Thyroid gland (tissue), 4 donors: Measurements from ENCODE around the gene TNFSF13. TPM values are rescaled to one million over a fixed set of nuclear protein-coding genes. Genes with fewer than 3 reads are reported as not detected.

Experiments
- DNase-seq, 2 donors: peaks; one replicate each; pipeline ENCODE4 v3.0.0-alpha.2; 2019
- H3K27ac ChIP-seq, 3 donors: fragments of 200-600 bp; sonication (generic); 1 replicate in 2 of 3; 2 replicates in 1 of 3; pipeline ENCODE4 v1.5.1; 2016 to 2019; ENCODE audit warnings: mild to moderate bottlenecking in 1 of 3, moderate library complexity in 1 of 3
- H3K27me3 ChIP-seq: fragments of 200-600 bp; sonication (generic); one replicate; pipeline ENCODE4 v1.5.1; 2019
- H3K36me3 ChIP-seq, 2 donors: fragments of 200-600 bp; sonication (generic); one replicate each; pipeline ENCODE4 v1.5.1; 2016 to 2019
- H3K4me1 ChIP-seq, 2 donors: fragments of 200-600 bp; sonication (generic); one replicate each; pipeline ENCODE4 v1.5.1; 2017 to 2019
- H3K4me3 ChIP-seq, 3 donors: fragments of 200-600 bp; sonication (generic); replicated peaks in 1 of 3; 1 replicate in 2 of 3; 2 replicates in 1 of 3; pipeline ENCODE4 v1.5.1; 2016; ENCODE audit warnings: mild to moderate bottlenecking in 1 of 3
- H3K9me3 ChIP-seq: fragments of 200-600 bp; sonication (generic); one replicate; pipeline ENCODE4 v1.5.1; 2017
- POLR2A ChIP-seq, 2 donors: fragments of 450-650 bp; IDR thresholded peaks; one replicate each; pipeline ENCODE4 v1.6.1; 2017; ENCODE audit warnings: antibody characterized with exemption in 2 of 2, mild to moderate bottlenecking in 2 of 2, moderate library complexity in 1 of 2
- WGBS, 2 donors: methylation state at CpG; one replicate each; pipeline ENCODE4 v1.1.5; 2017; 5-methylcytosine and 5-hydroxymethylcytosine counted together
- intact Hi-C: fragments of 100-400 bp; cut with DNase I; formaldehyde crosslinking; loops from one replicate; pipeline ENCODE4 v1.15.1; 2023
- total RNA-seq, 4 donors: library from RNA; depleted of rRNA; stranded (reverse); fragments of >200 nt; gene quantifications; one replicate each; pipeline ENCODE4 v1.2.3, GENCODE V29; 2016
- TF ChIP-seq, protein P1 (sequence below), 6 experiments: fragments of 200-600 bp in 3 of 6; fragments of 450-650 bp in 3 of 6; sonication (generic) in 3 of 6; IDR thresholded peaks; one replicate each; pipeline ENCODE4 v1.5.1; 2016 to 2019; ENCODE audit warnings: antibody characterized with exemption in 6 of 6, mild to moderate bottlenecking in 2 of 6, inconsistent platforms in 1 of 6, moderate library complexity in 1 of 6

The TNFSF13 gene
- total RNA-seq, 4 donors from 2014 or later = 11.7 to 32.2 (median 24.8) TPM

DNA sequence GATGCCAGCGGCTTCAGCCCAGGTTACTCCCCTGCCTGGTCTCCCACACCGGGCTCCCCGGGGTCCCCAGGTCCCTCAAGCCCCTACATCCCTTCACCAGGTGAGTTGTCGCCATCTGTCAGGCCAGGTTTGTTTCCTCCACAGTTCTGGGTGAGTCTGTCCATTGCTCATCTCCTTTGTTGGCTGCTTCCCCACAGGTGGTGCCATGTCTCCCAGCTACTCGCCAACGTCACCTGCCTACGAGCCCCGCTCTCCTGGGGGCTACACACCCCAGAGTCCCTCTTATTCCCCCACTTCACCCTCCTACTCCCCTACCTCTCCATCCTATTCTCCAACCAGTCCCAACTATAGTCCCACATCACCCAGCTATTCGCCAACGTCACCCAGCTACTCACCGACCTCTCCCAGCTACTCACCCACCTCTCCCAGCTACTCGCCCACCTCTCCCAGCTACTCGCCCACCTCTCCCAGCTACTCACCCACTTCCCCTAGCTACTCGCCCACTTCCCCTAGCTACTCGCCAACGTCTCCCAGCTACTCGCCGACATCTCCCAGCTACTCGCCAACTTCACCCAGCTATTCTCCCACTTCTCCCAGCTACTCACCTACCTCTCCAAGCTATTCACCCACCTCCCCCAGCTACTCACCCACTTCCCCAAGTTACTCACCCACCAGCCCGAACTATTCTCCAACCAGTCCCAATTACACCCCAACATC lies 45.6 kb upstream of the TNFSF13 start:
- H3K9me3 ChIP-seq = no peaks in the 10 kb centered on the region
- no peak overlapping the region for H3K27ac ChIP-seq
- intact Hi-C loops = no loop called here
- WGBS, 2 donors = 91 to 94% methylated on average over 20 of the region's 20 CpGs
- DNase-seq = no peak
- peaks cover 63% of the 10 kb centered on the region in 2 donors for H3K36me3 ChIP-seq
- H3K27me3 ChIP-seq = no peaks in the 10 kb centered on the region
- H3K4me1 ChIP-seq = no peaks in the 10 kb centered on the region
- TF ChIP-seq, protein P1, sequence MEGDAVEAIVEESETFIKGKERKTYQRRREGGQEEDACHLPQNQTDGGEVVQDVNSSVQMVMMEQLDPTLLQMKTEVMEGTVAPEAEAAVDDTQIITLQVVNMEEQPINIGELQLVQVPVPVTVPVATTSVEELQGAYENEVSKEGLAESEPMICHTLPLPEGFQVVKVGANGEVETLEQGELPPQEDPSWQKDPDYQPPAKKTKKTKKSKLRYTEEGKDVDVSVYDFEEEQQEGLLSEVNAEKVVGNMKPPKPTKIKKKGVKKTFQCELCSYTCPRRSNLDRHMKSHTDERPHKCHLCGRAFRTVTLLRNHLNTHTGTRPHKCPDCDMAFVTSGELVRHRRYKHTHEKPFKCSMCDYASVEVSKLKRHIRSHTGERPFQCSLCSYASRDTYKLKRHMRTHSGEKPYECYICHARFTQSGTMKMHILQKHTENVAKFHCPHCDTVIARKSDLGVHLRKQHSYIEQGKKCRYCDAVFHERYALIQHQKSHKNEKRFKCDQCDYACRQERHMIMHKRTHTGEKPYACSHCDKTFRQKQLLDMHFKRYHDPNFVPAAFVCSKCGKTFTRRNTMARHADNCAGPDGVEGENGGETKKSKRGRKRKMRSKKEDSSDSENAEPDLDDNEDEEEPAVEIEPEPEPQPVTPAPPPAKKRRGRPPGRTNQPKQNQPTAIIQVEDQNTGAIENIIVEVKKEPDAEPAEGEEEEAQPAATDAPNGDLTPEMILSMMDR (IDR thresholded peaks at IDR 0.05) = no peak
- TF ChIP-seq POLR2A (IDR thresholded peaks at IDR 0.05) = no peak
- no peak overlapping the region for H3K4me3 ChIP-seq

DNA sequence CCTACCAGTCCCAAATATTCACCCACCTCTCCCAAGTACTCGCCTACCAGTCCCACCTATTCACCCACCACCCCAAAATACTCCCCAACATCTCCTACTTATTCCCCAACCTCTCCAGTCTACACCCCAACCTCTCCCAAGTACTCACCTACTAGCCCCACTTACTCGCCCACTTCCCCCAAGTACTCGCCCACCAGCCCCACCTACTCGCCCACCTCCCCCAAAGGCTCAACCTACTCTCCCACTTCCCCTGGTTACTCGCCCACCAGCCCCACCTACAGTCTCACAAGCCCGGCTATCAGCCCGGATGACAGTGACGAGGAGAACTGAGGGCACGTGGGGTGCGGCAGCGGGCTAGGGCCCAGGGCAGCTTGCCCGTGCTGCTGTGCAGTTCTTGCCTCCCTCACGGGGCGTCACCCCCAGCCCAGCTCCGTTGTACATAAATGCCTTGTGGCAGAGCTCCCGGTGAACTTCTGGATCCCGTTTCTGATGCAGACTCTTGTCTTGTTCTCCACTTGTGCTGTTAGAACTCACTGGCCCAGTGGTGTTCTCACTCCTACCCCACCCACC lies 44.6 kb upstream of the TNFSF13 start:
- TF ChIP-seq, protein P1 (IDR thresholded peaks at IDR 0.05) = no peak
- no peak for TF ChIP-seq POLR2A (IDR thresholded peaks at IDR 0.05)
- H3K4me1 ChIP-seq = no peaks in the 10 kb centered on the region
- no peak for DNase-seq
- no peaks in the 10 kb centered on the region for H3K27me3 ChIP-seq
- H3K36me3 ChIP-seq = peaks cover 53 to 54% of the 10 kb centered on the region in 2 donors
- intact Hi-C loops = loop anchor here (2.0 kb wide), 1 partner anchor 47 kb away; the partner anchor contains the start of gene SENP3
- no peaks in the 10 kb centered on the region for H3K9me3 ChIP-seq
- H3K4me3 ChIP-seq = no peak overlapping the region
- WGBS, 2 donors = 84 to 89% methylated on average over 17 of the region's 17 CpGs
- H3K27ac ChIP-seq = no peak overlapping the region

DNA sequence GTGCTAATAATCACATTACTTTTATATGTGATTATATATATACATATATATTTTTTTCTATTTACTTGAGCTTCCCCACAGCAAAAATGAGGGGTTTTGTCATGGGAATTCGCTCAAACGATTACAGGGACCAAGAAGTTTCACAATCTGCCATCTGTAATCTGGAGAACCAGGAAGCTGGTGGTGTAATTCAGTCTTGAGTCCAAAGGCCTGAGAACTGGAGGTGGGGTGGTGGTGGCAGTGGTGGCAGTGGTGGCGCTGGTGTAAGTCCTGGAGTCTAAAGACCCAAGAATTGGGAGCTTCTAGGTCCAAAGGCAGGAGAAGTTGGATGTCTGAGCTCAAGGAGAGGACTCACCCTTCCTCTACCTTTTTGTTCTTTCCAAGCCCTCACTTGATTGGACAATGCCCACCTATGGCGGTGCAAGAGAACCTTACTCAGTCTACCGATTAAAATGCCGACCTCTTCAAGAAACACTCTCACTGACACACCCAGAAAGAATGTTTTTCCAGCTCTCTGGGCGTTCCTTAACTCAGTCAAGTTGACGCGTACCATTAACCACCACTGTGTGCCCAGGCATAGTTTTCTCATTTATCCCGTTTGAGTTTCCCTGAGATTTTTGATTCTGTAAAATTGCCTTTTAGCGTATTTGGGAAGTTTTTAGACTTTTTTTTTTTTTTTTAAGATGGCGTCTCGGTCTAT lies 42.5 kb upstream of the TNFSF13 start:
- no peak for DNase-seq
- WGBS, 2 donors = 92% methylated on average over 13 of the region's 13 CpGs
- intact Hi-C loops = loop anchor here (2.0 kb wide), 1 partner anchor 45 kb away; the partner anchor contains the start of gene SENP3

DNA sequence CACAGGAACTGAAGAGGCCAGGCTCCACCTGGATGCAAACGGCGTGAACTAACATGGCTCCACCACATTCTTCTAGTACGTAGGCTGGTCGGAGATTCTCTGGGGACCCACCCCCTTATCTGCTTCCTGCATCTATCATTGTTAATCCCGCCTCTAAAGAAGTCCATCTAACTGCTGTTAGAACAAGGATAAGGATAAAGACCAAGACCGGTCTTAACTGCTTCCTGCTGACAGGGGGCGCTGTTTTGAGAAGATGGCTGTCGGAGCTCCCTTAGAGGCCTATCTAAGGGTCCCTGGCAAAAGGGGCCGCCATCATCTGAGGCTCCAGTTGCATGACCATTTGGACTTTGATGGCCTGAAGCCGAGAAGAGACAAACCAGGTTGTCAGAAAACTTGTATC lies 35.5 kb upstream of the TNFSF13 start:
- DNase-seq = peak in 1 of 2 donors; percentile 14
- H3K27me3 ChIP-seq = no peaks in the 10 kb centered on the region
- H3K36me3 ChIP-seq = no peaks in the 10 kb centered on the region
- TF ChIP-seq POLR2A (IDR thresholded peaks at IDR 0.05) = no peak
- TF ChIP-seq, protein P1 (IDR thresholded peaks at IDR 0.05) = peak in 4 of 6 experiments; percentile 4 to 42 (median 30)
- H3K4me3 ChIP-seq = no peak overlapping the region
- H3K9me3 ChIP-seq = no peaks in the 10 kb centered on the region
- WGBS, 2 donors = 38 to 47% methylated on average over 10 of the region's 10 CpGs
- intact Hi-C loops = no loop called here
- H3K27ac ChIP-seq = no peak overlapping the region
- no peaks in the 10 kb centered on the region for H3K4me1 ChIP-seq

More for the DNA sequence above, 42.5 kb upstream of the TNFSF13 start:
- Histone ChIP-seq H3K4me3 (no peak overlapping the region), H3K27me3 (no peaks in the 10 kb centered on the region), H3K9me3 (no peaks in the 10 kb centered on the region), H3K27ac (no peak overlapping the region), H3K36me3 (peaks cover 33 to 34% of the 10 kb centered on the region in 2 donors), H3K4me1 (no peaks in the 10 kb centered on the region)
- TF ChIP-seq, protein P1 (IDR thresholded peaks at IDR 0.05) = no peak
- TF ChIP-seq POLR2A (IDR thresholded peaks at IDR 0.05) = no peak
